ENCODE measurements around the gene NTN3. TPM values are rescaled to one million over a fixed set of nuclear protein-coding genes. Genes with fewer than 3 reads are reported as not detected.
A peak's percentile ranks its signal among the peaks of the same experiment; 100 is the strongest.

Gene NTN3
- total and polyA plus RNA-seq, 4 donors: 0.42 TPM; not detected in 3

- intact Hi-C loops (cut with DNase I): no loop called here
- no peaks in the 10 kb centered on the region for H3K4me1 ChIP-seq (ENCODE audit: control insufficient read depth in 1 of 2, insufficient read depth in 2 of 2, low read length in 2 of 2)
Measured at GRCh38 chr16:2518823-2519710, 48.0 kb downstream of the NTN3 start.

GRCh38 chr16:2519711-2520080 lies 48.6 kb downstream of the NTN3 start:
- WGBS, 2 donors: 46 to 49% methylated on average over 22 of the region's 22 CpGs
- no peaks in the 10 kb centered on the region for H3K4me1 ChIP-seq (ENCODE audit: control insufficient read depth in 1 of 2, insufficient read depth in 2 of 2, low read length in 2 of 2)
- ATAC-seq (ENCODE audit: low FRiP score): peak; percentile 3
- H3K27ac ChIP-seq (ENCODE audit: low read depth in 1 of 2, low read length in 2 of 2): peak overlapping the region; percentile 30 to 55
- H3K4me3 ChIP-seq (ENCODE audit: low read length in 2 of 2): no peak overlapping the region
- no peaks in the 10 kb centered on the region for H3K36me3 ChIP-seq (ENCODE audit: control insufficient read depth in 1 of 2, insufficient read depth in 2 of 2, low read length in 1 of 2)
- no peaks in the 10 kb centered on the region for H3K9me3 ChIP-seq (ENCODE audit: control insufficient read depth, low read length)
- H3K27me3 ChIP-seq (ENCODE audit: control insufficient read depth in 1 of 2, insufficient read depth in 2 of 2, low read length in 1 of 2): no peaks in the 10 kb centered on the region
- DNase-seq: peak in 1 of 2 donors; percentile 59
- intact Hi-C loops (cut with DNase I): no loop called here

More at GRCh38 chr16:2518823-2519710, 48.0 kb downstream of the NTN3 start:
- WGBS, 2 donors: 83 to 86% methylated on average over 38 to 39 of the region's 39 CpGs
- DNase-seq (peak in 1 of 2 donors; percentile 56), ATAC-seq (ENCODE audit: low FRiP score) (no peak)
- Histone ChIP-seq H3K4me3 (ENCODE audit: low read length in 2 of 2) (no peak overlapping the region), H3K27ac (ENCODE audit: low read depth in 1 of 2, low read length in 2 of 2) (peak overlapping the region in 1 of 2 donors; percentile 1), H3K27me3 (ENCODE audit: control insufficient read depth in 1 of 2, insufficient read depth in 2 of 2, low read length in 1 of 2) (no peaks in the 10 kb centered on the region), H3K36me3 (ENCODE audit: control insufficient read depth in 1 of 2, insufficient read depth in 2 of 2, low read length in 1 of 2) (no peaks in the 10 kb centered on the region), H3K9me3 (ENCODE audit: control insufficient read depth, low read length) (no peaks in the 10 kb centered on the region)

DNA sequence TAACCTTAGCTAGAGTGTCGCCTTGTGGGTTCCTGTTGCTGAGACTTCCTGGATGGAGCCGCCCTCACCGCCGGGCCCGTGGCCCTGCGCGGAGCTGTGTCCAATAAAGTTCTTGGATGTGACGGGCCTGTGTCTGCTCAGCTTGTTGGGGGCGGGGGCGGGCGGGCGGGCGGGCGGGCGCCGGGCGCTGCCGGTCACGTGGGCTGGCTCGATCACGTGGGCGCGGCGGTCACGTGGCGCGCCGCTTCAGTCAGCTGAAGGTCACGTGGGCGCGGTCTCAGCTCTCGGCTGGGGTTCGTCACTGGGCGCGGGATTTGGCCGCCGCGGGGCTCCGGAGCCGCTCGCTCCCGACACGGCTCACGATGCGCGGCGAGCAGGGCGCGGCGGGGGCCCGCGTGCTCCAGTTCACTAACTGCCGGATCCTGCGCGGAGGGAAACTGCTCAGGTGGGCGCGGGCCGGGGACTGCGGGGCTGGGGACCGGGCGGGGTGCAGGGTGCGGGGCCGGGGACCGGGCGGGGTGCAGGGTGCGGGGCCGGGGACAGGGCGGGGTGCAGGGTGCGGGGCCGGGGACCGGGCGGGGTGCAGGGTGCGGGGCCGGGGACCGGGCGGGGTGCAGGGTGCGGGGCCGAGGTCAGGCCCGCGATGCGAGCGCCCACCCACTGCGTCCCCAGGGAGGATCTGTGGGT lies 49.1 kb downstream of the NTN3 start, which contains the start of gene AMDHD2:
TSS of gene AMDHD2 (plus strand) at position 275 of the 687 bp plus-strand sequence. CDS start at position 363, 88 bp downstream.
- DNase-seq: peak; percentile 95 to 97
- Histone ChIP-seq H3K27me3 (ENCODE audit: control insufficient read depth in 1 of 2, insufficient read depth in 2 of 2, low read length in 1 of 2) (no peaks in the 10 kb centered on the region), H3K36me3 (ENCODE audit: control insufficient read depth in 1 of 2, insufficient read depth in 2 of 2, low read length in 1 of 2) (no peaks in the 10 kb centered on the region), H3K27ac (ENCODE audit: low read depth in 1 of 2, low read length in 2 of 2) (peak within 1 kb of the TSS; percentile 30 to 55), H3K4me3 (ENCODE audit: low read length in 2 of 2) (peak within 1 kb of the TSS; percentile 46 to 53), H3K4me1 (ENCODE audit: control insufficient read depth in 1 of 2, insufficient read depth in 2 of 2, low read length in 2 of 2) (no peaks in the 10 kb centered on the region), H3K9me3 (ENCODE audit: control insufficient read depth, low read length) (no peaks in the 10 kb centered on the region)
- intact Hi-C loops (cut with DNase I): no loop called here
- peak; percentile 87 for ATAC-seq (ENCODE audit: low FRiP score)
- 1% methylated on average over 73 to 83 of the region's 83 CpGs for WGBS, 2 donors

DNA sequence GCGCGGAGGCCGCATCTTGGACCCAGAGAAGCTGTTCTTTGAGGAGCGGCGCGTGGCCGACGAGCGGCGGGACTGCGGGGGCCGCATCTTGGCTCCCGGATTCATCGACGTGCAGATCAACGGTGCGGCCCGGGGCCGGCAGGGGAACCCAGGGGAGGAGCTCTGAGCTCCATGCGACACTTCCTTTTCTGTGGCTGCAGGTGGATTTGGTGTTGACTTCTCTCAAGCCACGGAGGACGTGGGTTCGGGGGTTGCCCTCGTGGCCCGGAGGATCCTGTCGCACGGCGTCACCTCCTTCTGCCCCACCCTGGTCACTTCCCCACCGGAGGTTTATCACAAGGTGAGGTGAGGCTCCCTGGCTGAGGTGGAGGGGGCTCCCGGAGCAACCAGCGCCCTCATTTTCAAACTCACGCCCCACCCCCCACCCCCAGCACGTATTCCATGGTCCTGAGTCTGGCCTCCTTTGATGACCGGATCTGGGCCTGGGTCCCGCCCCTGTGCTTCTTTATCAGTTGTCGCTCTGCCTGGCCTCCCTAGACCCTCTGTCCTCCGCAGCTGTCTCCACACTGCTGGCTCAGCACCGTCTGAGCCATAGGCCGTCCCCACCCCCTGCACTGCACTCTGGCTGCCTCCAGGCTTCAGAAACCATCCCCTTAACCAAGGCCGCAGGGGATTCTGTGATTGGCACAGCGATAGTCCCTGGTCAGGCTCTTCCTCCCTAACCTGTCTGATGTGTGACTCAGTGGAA lies 49.9 kb downstream of the NTN3 start:
- ATAC-seq (ENCODE audit: low FRiP score) (no peak), DNase-seq (peak in 1 of 2 donors; percentile 75)
- intact Hi-C loops (cut with DNase I): no loop called here
- H3K27ac ChIP-seq (ENCODE audit: low read depth in 1 of 2, low read length in 2 of 2): no peak overlapping the region
- peak overlapping the region; percentile 46 to 53 for H3K4me3 ChIP-seq (ENCODE audit: low read length in 2 of 2)
- H3K9me3 ChIP-seq (ENCODE audit: control insufficient read depth, low read length): no peaks in the 10 kb centered on the region
- no peaks in the 10 kb centered on the region for H3K27me3 ChIP-seq (ENCODE audit: control insufficient read depth in 1 of 2, insufficient read depth in 2 of 2, low read length in 1 of 2)
- no peaks in the 10 kb centered on the region for H3K36me3 ChIP-seq (ENCODE audit: control insufficient read depth in 1 of 2, insufficient read depth in 2 of 2, low read length in 1 of 2)
- WGBS, 2 donors: 26 to 28% methylated on average over 35 to 41 of the region's 41 CpGs
- no peaks in the 10 kb centered on the region for H3K4me1 ChIP-seq (ENCODE audit: control insufficient read depth in 1 of 2, insufficient read depth in 2 of 2, low read length in 2 of 2)

Small RNA genes lying within 50 kb of the gene (microRNA-seq; reads per million reads assigned to microRNA genes)
- gene MIR6767: 0 reads per million in 2 donors
- gene MIR6768: 0 reads per million in 2 donors

Other genes with a start within 250 kb of the NTN3 start
- gene E4F1, start 247.7 kb upstream of the NTN3 start, total RNA-seq: 10 to 100 TPM; 17.3 to 21.5 TPM
- 10 to 100 TPM; 12.9 to 75.7 TPM for gene E4F1, start 247.7 kb upstream of the NTN3 start, polyA plus RNA-seq
- gene DNASE1L2, start 234.9 kb upstream of the NTN3 start, total RNA-seq: 1 to 10 TPM in 1 of 2 donors, under 1 TPM in 1; 0.39 to 1.1 TPM
- 1 to 10 TPM in 1 of 2 donors, under 1 TPM in 1; 0.38 to 1.1 TPM for gene DNASE1L2, start 234.9 kb upstream of the NTN3 start, polyA plus RNA-seq
- 10 to 100 TPM; 28.4 to 31.3 TPM for gene ECI1, start 219.7 kb upstream of the NTN3 start, total RNA-seq
- 10 to 100 TPM; 63.0 to 66.0 TPM for gene ECI1, start 219.7 kb upstream of the NTN3 start, polyA plus RNA-seq
- 10 to 100 TPM; 95.5 to 98.4 TPM for gene RNPS1, start 203.2 kb upstream of the NTN3 start, total RNA-seq
- gene RNPS1, start 203.2 kb upstream of the NTN3 start, polyA plus RNA-seq: 100 to 1,000 TPM in 1 of 2 donors, 10 to 100 TPM in 1; 96.4 to 101 TPM
- gene ABCA3, start 130.6 kb upstream of the NTN3 start, total RNA-seq: 10 to 100 TPM; 11.7 to 19.3 TPM
- 1 to 10 TPM; 2.6 to 7.6 TPM for gene ABCA3, start 130.6 kb upstream of the NTN3 start, polyA plus RNA-seq
- gene CCNF, start 41.9 kb upstream of the NTN3 start, total RNA-seq: 1 to 10 TPM in 1 of 2 donors, under 1 TPM in 1; 0.91 to 3.6 TPM
- gene CCNF, start 41.9 kb upstream of the NTN3 start, polyA plus RNA-seq: under 1 TPM; 0.33 to 0.75 TPM
- gene TEDC2, start 11.2 kb upstream of the NTN3 start, total RNA-seq: under 1 TPM; 0.62 to 0.84 TPM
- gene TEDC2, start 11.2 kb upstream of the NTN3 start, polyA plus RNA-seq: 1 to 10 TPM in 1 of 2 donors, under 1 TPM in 1; 0.38 to 1.6 TPM
- 10 to 100 TPM in 1 of 2 donors, 1 to 10 TPM in 1; 6.9 to 15.6 TPM for gene TBC1D24, start 3.8 kb downstream of the NTN3 start, total RNA-seq
- gene TBC1D24, start 3.8 kb downstream of the NTN3 start, polyA plus RNA-seq: 1 to 10 TPM in 1 of 2 donors, under 1 TPM in 1; 0.38 to 3.0 TPM
- gene ATP6V0C, start 42.7 kb downstream of the NTN3 start, total RNA-seq: 100 to 1,000 TPM; 116 to 119 TPM
- gene ATP6V0C, start 42.7 kb downstream of the NTN3 start, polyA plus RNA-seq: 100 to 1,000 TPM in 1 of 2 donors, 10 to 100 TPM in 1; 67.9 to 108 TPM
- 10 to 100 TPM; 22.0 to 44.6 TPM for gene AMDHD2, start 49.1 kb downstream of the NTN3 start, total RNA-seq
- 10 to 100 TPM; 19.5 to 48.6 TPM for gene AMDHD2, start 49.1 kb downstream of the NTN3 start, polyA plus RNA-seq
- not detected for gene CEMP1, start 60.1 kb downstream of the NTN3 start, total RNA-seq
- 1 to 10 TPM in 1 of 2 donors, under 1 TPM in 1; 0.38 to 1.2 TPM for gene CEMP1, start 60.1 kb downstream of the NTN3 start, polyA plus RNA-seq
- gene PDPK1, start 66.7 kb downstream of the NTN3 start, total RNA-seq: 10 to 100 TPM; 43.0 to 46.4 TPM
- 10 to 100 TPM; 12.7 to 17.9 TPM for gene PDPK1, start 66.7 kb downstream of the NTN3 start, polyA plus RNA-seq
- gene KCTD5, start 211.2 kb downstream of the NTN3 start, total RNA-seq: 10 to 100 TPM; 14.3 to 15.5 TPM
- 10 to 100 TPM in 1 of 2 donors, 1 to 10 TPM in 1; 9.7 to 13.0 TPM for gene KCTD5, start 211.2 kb downstream of the NTN3 start, polyA plus RNA-seq
- gene PRSS27, start 248.9 kb downstream of the NTN3 start, total RNA-seq: 1 to 10 TPM; 1.3 to 2.2 TPM
- 1 to 10 TPM; 1.4 to 1.6 TPM for gene PRSS27, start 248.9 kb downstream of the NTN3 start, polyA plus RNA-seq